ENCODE results near the gene RNF144A.

DNA sequence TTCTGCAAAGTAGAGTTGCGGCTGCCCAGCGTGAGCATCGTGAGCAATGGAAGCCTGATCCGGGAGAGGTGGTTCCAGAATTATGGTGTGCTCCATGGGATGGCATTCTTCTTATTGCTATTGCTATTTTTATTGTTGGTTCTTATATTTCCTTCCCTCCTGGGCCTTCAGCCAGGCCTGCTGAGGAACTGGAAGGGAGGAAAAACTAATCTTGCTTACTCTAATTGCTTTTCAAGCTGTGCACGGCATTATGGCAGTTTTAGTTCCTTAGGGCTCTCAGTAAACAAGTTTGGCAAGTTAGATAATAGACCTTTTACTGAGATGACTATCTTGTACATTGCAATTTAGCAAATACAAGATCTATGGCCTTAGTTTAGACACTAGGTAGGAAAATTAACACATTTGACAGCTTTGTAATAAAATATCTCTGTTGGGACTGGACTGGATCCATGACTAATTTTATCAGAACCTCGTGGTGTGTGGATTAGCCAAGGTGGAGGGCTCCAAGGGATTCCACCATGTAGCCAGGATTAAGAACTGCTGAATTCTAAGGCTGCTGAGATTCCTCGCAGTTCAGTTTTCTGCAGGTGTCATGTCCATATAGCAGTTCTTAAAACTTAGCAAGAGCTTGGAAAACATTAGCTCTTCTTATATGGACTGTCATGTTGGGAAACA, 33.6 kb upstream of the RNF144A start:
- no peak for TF ChIP-seq CTCF (IDR thresholded peaks at IDR 0.05)
- TF ChIP-seq POLR2AphosphoS5 (IDR thresholded peaks at IDR 0.05) = no peak

Data from suprapubic skin (tissue), 3 donors.